Sigmoid colon (tissue), 7 donors: ENCODE results near the gene KIF17. TPM values are rescaled to one million over a fixed set of nuclear protein-coding genes. Genes with fewer than 3 reads are reported as not detected.

Experiments used
- DNase-seq: peaks from one replicate; pipeline ENCODE4 v3.0.0-alpha.2; 2019
- H3K27ac ChIP-seq, 4 donors: fragments of 200-600 bp; sonication (generic); one replicate each; pipeline ENCODE4 v1.5.1; 2016 to 2019; ENCODE audit warnings: mild to moderate bottlenecking in 1 of 4
- H3K27me3 ChIP-seq, 3 donors: fragments of 200-600 bp; sonication (generic); one replicate each; pipeline ENCODE4 v1.5.1; 2019; ENCODE audit warnings: mild to moderate bottlenecking in 1 of 3
- H3K36me3 ChIP-seq, 4 donors: fragments of 200-600 bp; sonication (generic); one replicate each; pipeline ENCODE4 v1.5.1; 2016 to 2019
- H3K4me1 ChIP-seq, 4 donors: fragments of 200-600 bp; sonication (generic); one replicate each; pipeline ENCODE4 v1.5.1; 2017 to 2019
- H3K4me3 ChIP-seq, 4 donors: fragments of 200-600 bp; sonication (generic); one replicate each; pipeline ENCODE4 v1.5.1; 2017 to 2019; ENCODE audit warnings: mild to moderate bottlenecking in 2 of 4, moderate library complexity in 1 of 4
- H3K9me3 ChIP-seq, 4 donors: fragments of 200-600 bp in 3 of 4; sonication (generic) in 3 of 4; one replicate each; pipeline versions ENCODE4 v1.5.1 to v1.6.1; 2013 to 2019
- CTCF ChIP-seq, 4 experiments: fragments of 450-650 bp in 3 of 4; fragments of 200-600 bp in 1 of 4; IDR thresholded peaks; one replicate each; pipeline ENCODE4 v1.5.1; 2016 to 2019; ENCODE audit warnings: antibody characterized with exemption in 4 of 4, mild to moderate bottlenecking in 3 of 4, moderate library complexity in 2 of 4
- EP300 ChIP-seq, 4 donors: sonication (generic); formaldehyde crosslinking; IDR thresholded peaks; one replicate each; pipeline ENCODE4 v1.6.1; 2017; ENCODE audit warnings: antibody characterized with exemption in 4 of 4
- POLR2A ChIP-seq, 2 donors: fragments of 450-650 bp; IDR thresholded peaks; one replicate each; pipeline ENCODE4 v1.6.1; 2016; ENCODE audit warnings: antibody characterized with exemption in 2 of 2, mild to moderate bottlenecking in 2 of 2, moderate library complexity in 2 of 2
- POLR2AphosphoS5 ChIP-seq, 4 donors: sonication (generic); formaldehyde crosslinking; IDR thresholded peaks; one replicate each; pipeline ENCODE4 v1.6.1; 2017; ENCODE audit warnings: antibody characterized with exemption in 4 of 4
- WGBS, 2 donors: extraction: QIAGEN DNeasy Blood & Tissue Kit; methylation state at CpG; one replicate each; pipeline ENCODE4 v1.1.7; 2013; 5-methylcytosine and 5-hydroxymethylcytosine counted together
- intact Hi-C: fragments of 100-400 bp; cut with DNase I; formaldehyde crosslinking; loops from one replicate; pipeline ENCODE4 v1.15.1; 2023
- polyA plus RNA-seq, 3 donors: library from polyadenylated mRNA; stranded (reverse); fragments of 200-250 nt; gene quantifications; one replicate each; pipeline ENCODE4 v1.2.3, GENCODE V29; 2013
- total RNA-seq, 4 donors: library from RNA; depleted of rRNA; stranded (reverse); fragments of >200 nt; gene quantifications; one replicate each; pipeline ENCODE4 v1.1.0, GENCODE V29; 2016
- donor health status: healthy with polysubstance abuse.
- donor health status: Bipolar disorder and iron deficiency.
- donor health status: healthy.

Gene KIF17
- total and polyA plus RNA-seq, 7 donors, result 0.54 to 2.4 (median 1.4) TPM

- Histone ChIP-seq H3K4me1 (no peaks in the 10 kb centered on the region), H3K36me3 (no peaks in the 10 kb centered on the region), H3K4me3 (peak overlapping the region in 1 of 4 donors; percentile 8), H3K27ac (peak overlapping the region in 2 of 4 donors; percentile 47 to 64), H3K27me3 (no peaks in the 10 kb centered on the region), H3K9me3 (no peaks in the 10 kb centered on the region)
- intact Hi-C loops, result no loop called here
- no peak for TF ChIP-seq EP300 (IDR thresholded peaks at IDR 0.05)
- TF ChIP-seq POLR2AphosphoS5 (IDR thresholded peaks at IDR 0.05), result no peak
- no peak for TF ChIP-seq POLR2A (IDR thresholded peaks at IDR 0.05)
- no peak for TF ChIP-seq CTCF (IDR thresholded peaks at IDR 0.05)
- 88% methylated on average over 13 of the region's 13 CpGs for WGBS, 2 donors
- no peak for DNase-seq
Measured at GRCh38 chr1:20684050-20684620, 33.7 kb downstream of the KIF17 start.

- TF ChIP-seq POLR2AphosphoS5 (IDR thresholded peaks at IDR 0.05) (no peak), CTCF (IDR thresholded peaks at IDR 0.05) (no peak), POLR2A (IDR thresholded peaks at IDR 0.05) (no peak), EP300 (IDR thresholded peaks at IDR 0.05) (no peak)
- no peak for DNase-seq
- Histone ChIP-seq H3K27me3 (no peaks in the 10 kb centered on the region), H3K4me1 (no peaks in the 10 kb centered on the region), H3K9me3 (no peaks in the 10 kb centered on the region), H3K27ac (no peak overlapping the region), H3K4me3 (no peak overlapping the region), H3K36me3 (no peaks in the 10 kb centered on the region)
- 81 to 89% methylated on average over 10 of the region's 10 CpGs for WGBS, 2 donors
- intact Hi-C loops, result no loop called here
Measured at GRCh38 chr1:20683614-20684013, 34.2 kb downstream of the KIF17 start.

DNA sequence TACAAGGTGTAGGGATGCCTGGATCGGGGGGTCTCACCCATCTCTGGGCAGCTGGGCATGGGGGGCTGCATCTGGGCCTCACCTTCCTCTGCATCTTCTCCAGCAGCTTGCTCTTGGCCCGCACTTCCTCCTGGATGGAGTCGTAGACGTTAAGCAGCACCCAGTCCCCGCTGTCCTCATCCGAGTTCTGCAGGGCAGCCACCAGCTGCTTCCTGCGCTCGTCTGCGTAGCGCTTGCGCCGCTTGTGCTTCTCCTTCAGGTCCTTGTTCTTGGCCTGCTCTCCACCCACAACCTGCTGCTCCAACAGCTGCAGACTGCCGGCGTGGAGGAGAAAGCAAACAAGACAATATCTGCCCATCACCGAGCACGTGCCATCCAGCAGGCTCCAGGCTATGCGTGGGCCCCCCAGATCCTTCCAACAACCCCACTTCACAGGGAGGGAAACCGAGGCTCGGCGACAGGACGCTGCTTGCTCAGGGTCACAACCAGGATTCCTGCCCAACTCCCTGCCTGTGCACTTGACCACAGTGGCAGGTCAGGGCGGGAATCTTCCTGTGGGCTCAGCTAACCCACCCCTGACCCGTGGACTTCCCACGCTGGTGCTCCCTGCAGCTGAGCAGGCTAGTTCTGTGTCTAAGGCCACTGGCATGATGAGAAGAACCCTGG lies 35.1 kb downstream of the KIF17 start:
- Histone ChIP-seq H3K4me1 (no peaks in the 10 kb centered on the region), H3K9me3 (no peaks in the 10 kb centered on the region), H3K36me3 (no peaks in the 10 kb centered on the region), H3K4me3 (no peak overlapping the region), H3K27me3 (no peaks in the 10 kb centered on the region), H3K27ac (no peak overlapping the region)
- TF ChIP-seq POLR2A (IDR thresholded peaks at IDR 0.05), result no peak
- TF ChIP-seq CTCF (IDR thresholded peaks at IDR 0.05), result no peak
- TF ChIP-seq EP300 (IDR thresholded peaks at IDR 0.05), result no peak
- no peak for TF ChIP-seq POLR2AphosphoS5 (IDR thresholded peaks at IDR 0.05)
- DNase-seq, result no peak
- intact Hi-C loops, result no loop called here
- WGBS, 2 donors, result 59 to 79% methylated on average over 24 of the region's 24 CpGs

GRCh38 chr1:20681999-20682398 lies 35.8 kb downstream of the KIF17 start:
- Histone ChIP-seq H3K27me3 (no peaks in the 10 kb centered on the region), H3K9me3 (no peaks in the 10 kb centered on the region), H3K4me1 (no peaks in the 10 kb centered on the region), H3K36me3 (no peaks in the 10 kb centered on the region), H3K27ac (no peak overlapping the region), H3K4me3 (no peak overlapping the region)
- WGBS, 2 donors, result 89 to 93% methylated on average over 9 of the region's 9 CpGs
- TF ChIP-seq EP300 (IDR thresholded peaks at IDR 0.05) (no peak), POLR2AphosphoS5 (IDR thresholded peaks at IDR 0.05) (no peak), POLR2A (IDR thresholded peaks at IDR 0.05) (no peak), CTCF (IDR thresholded peaks at IDR 0.05) (no peak)
- DNase-seq, result no peak
- intact Hi-C loops, result no loop called here
